ENCODE results near the gene GINS2.

DNA sequence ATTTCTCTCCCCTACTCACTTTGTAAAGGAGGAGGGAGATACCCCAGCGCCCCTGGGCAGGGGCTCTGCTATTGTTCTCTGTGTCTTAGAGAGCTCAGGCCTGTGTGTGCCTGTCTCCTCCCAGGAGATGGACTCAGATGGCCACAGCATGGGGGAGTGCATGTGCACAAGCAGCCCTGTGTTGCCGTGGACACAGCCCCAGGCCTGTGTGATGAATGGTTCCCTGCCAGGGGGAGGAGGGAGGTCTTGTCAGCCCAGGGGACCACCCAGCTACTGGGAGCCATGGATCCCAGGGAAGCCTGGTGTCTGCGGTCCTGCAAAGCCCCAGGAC, 26.3 kb downstream of the GINS2 start:
- TF ChIP-seq EMX1 (CRISPR knock-in tag; IDR thresholded peaks at IDR 0.05) = no peak
- TF ChIP-seq, protein P1, sequence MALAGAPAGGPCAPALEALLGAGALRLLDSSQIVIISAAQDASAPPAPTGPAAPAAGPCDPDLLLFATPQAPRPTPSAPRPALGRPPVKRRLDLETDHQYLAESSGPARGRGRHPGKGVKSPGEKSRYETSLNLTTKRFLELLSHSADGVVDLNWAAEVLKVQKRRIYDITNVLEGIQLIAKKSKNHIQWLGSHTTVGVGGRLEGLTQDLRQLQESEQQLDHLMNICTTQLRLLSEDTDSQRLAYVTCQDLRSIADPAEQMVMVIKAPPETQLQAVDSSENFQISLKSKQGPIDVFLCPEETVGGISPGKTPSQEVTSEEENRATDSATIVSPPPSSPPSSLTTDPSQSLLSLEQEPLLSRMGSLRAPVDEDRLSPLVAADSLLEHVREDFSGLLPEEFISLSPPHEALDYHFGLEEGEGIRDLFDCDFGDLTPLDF (CRISPR knock-in tag; IDR thresholded peaks at IDR 0.05) = no peak
- TF ChIP-seq, protein P2, sequence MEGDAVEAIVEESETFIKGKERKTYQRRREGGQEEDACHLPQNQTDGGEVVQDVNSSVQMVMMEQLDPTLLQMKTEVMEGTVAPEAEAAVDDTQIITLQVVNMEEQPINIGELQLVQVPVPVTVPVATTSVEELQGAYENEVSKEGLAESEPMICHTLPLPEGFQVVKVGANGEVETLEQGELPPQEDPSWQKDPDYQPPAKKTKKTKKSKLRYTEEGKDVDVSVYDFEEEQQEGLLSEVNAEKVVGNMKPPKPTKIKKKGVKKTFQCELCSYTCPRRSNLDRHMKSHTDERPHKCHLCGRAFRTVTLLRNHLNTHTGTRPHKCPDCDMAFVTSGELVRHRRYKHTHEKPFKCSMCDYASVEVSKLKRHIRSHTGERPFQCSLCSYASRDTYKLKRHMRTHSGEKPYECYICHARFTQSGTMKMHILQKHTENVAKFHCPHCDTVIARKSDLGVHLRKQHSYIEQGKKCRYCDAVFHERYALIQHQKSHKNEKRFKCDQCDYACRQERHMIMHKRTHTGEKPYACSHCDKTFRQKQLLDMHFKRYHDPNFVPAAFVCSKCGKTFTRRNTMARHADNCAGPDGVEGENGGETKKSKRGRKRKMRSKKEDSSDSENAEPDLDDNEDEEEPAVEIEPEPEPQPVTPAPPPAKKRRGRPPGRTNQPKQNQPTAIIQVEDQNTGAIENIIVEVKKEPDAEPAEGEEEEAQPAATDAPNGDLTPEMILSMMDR (IDR thresholded peaks at IDR 0.05) = no peak
